Uterus (tissue), 2 donors: ENCODE results near the gene METTL21C.

Experiments
- POLR2A ChIP-seq, 2 donors: fragments of 450-650 bp; IDR thresholded peaks; one replicate each; pipeline ENCODE4 v1.6.1; 2016; ENCODE audit warnings: antibody characterized with exemption in 2 of 2, mild to moderate bottlenecking in 1 of 2, moderate library complexity in 1 of 2
- TF ChIP-seq, protein P1 (sequence below), 4 experiments: fragments of 200-600 bp in 2 of 4; fragments of 450-650 bp in 2 of 4; sonication (generic) in 2 of 4; IDR thresholded peaks; one replicate each; pipeline ENCODE4 v1.5.1; 2016 to 2019; ENCODE audit warnings: antibody characterized with exemption in 4 of 4, mild to moderate bottlenecking in 2 of 4, moderate library complexity in 1 of 4

DNA sequence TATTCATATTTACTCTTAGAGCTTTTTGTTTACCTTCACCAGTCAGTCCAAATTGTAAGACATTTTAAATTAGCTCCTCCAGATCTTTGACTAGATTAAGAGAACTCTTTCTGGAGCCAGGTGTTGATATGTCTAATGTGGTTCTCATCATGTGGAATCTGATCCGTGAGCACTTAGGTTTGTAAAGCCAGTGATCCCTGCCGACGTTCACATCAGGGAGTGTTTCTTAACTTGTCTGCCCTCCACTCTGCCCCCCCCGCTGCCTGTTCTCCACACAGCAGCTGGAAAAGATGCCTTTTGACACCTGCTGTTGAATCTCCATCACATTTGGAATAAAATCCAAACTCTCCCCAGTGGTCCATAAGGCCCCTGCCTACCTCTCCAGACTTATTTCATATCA is 17.7 kb downstream of the METTL21C start:
- TF ChIP-seq, protein P1, sequence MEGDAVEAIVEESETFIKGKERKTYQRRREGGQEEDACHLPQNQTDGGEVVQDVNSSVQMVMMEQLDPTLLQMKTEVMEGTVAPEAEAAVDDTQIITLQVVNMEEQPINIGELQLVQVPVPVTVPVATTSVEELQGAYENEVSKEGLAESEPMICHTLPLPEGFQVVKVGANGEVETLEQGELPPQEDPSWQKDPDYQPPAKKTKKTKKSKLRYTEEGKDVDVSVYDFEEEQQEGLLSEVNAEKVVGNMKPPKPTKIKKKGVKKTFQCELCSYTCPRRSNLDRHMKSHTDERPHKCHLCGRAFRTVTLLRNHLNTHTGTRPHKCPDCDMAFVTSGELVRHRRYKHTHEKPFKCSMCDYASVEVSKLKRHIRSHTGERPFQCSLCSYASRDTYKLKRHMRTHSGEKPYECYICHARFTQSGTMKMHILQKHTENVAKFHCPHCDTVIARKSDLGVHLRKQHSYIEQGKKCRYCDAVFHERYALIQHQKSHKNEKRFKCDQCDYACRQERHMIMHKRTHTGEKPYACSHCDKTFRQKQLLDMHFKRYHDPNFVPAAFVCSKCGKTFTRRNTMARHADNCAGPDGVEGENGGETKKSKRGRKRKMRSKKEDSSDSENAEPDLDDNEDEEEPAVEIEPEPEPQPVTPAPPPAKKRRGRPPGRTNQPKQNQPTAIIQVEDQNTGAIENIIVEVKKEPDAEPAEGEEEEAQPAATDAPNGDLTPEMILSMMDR (IDR thresholded peaks at IDR 0.05): no peak
- TF ChIP-seq POLR2A (IDR thresholded peaks at IDR 0.05): no peak
